ENCODE results near the gene ABHD17C. TPM values are rescaled to one million over a fixed set of nuclear protein-coding genes. Genes with fewer than 3 reads are reported as not detected.

ABHD17C gene
- total RNA-seq, 1 experiment from 2014 or later: 11.9 TPM

- no TSS peak for BruUV-seq (replicated peaks)
- H3K27me3 Mint-ChIP-seq (ENCODE audit: insufficient read depth, unreplicated experiment): no peaks in the 10 kb centered on the region
- CTCF ChIA-PET: interaction anchor here (0.5 to 6.9 kb wide), 77 partner anchors 11 to 920 kb away, joined by 3 to 260 read pairs (median 4); no protein-coding TSS in a partner anchor
- peak; percentile 77 for DNase-seq (ENCODE audit: unreplicated experiment)
- peak within 1 kb of the TSS; percentile 81 for H3K4me3 Mint-ChIP-seq (ENCODE audit: unreplicated experiment)
- TF ChIP-seq CTCF (IDR thresholded peaks at IDR 0.05; ENCODE audit: unreplicated experiment): peak; percentile 91
- H3K4me1 Mint-ChIP-seq (ENCODE audit: insufficient read depth, unreplicated experiment): peaks cover 20% of the 10 kb centered on the region
- H3K36me3 Mint-ChIP-seq (ENCODE audit: insufficient read depth, unreplicated experiment): no peaks in the 10 kb centered on the region
- no peak within 1 kb of the TSS for H3K27ac Mint-ChIP-seq (ENCODE audit: low read depth, unreplicated experiment)
- H3K9me3 Mint-ChIP-seq (ENCODE audit: unreplicated experiment): no peaks in the 10 kb centered on the region
- POLR2A ChIA-PET: interaction anchor here (0.6 to 2.2 kb wide), 12 partner anchors 9 to 322 kb away, joined by 3 to 15 read pairs (median 3); partner anchors contain the start of gene ABHD17C
- intact Hi-C loops (cut with micrococcal nuclease): loop anchor here (1.0 to 2.0 kb wide), 5 partner anchors 119 to 488 kb away; no protein-coding TSS in a partner anchor
Observed at GRCh38 chr15:80778964-80779657, 84.0 kb downstream of the ABHD17C start, which contains the start of gene CEMIP. Gene CEMIP (plus strand): TSS chr15:80779370. CDS start chr15:80873880, 94,510 bp downstream.

- no TSS peak for BruUV-seq (replicated peaks)
- POLR2A ChIA-PET: interaction anchor here (0.5 to 2.2 kb wide), 12 partner anchors 9 to 323 kb away, joined by 3 to 15 read pairs (median 3); no protein-coding TSS in a partner anchor
- peaks cover 20% of the 10 kb centered on the region for H3K4me1 Mint-ChIP-seq (ENCODE audit: insufficient read depth, unreplicated experiment)
Observed at GRCh38 chr15:80779658-80780415, 84.7 kb downstream of the ABHD17C start.

GRCh38 chr15:80780416-80781221, 85.5 kb downstream of the ABHD17C start:
- Mint-ChIP-seq H3K9me3 (ENCODE audit: unreplicated experiment) (no peaks in the 10 kb centered on the region), H3K36me3 (ENCODE audit: insufficient read depth, unreplicated experiment) (no peaks in the 10 kb centered on the region), H3K4me1 (ENCODE audit: insufficient read depth, unreplicated experiment) (peaks cover 20% of the 10 kb centered on the region), H3K4me3 (ENCODE audit: unreplicated experiment) (peak overlapping the region; percentile 81), H3K27me3 (ENCODE audit: insufficient read depth, unreplicated experiment) (no peaks in the 10 kb centered on the region), H3K27ac (ENCODE audit: low read depth, unreplicated experiment) (no peak overlapping the region)
- intact Hi-C loops (cut with micrococcal nuclease): loop anchor here (10.0 kb wide), 1 partner anchor 64 kb away; no protein-coding TSS in a partner anchor
- ChIA-PET CTCF (interaction anchor here (0.6 to 6.9 kb wide), 24 partner anchors 11 to 486 kb away, joined by 3 to 260 read pairs (median 8); no protein-coding TSS in a partner anchor), POLR2A (interaction anchor here (0.5 to 2.2 kb wide), 7 partner anchors 8 to 213 kb away, joined by 3 to 15 read pairs (median 5); no protein-coding TSS in a partner anchor)
- BruUV-seq (replicated peaks): no TSS peak
- no peak for TF ChIP-seq CTCF (IDR thresholded peaks at IDR 0.05; ENCODE audit: unreplicated experiment)
- peak; percentile 8 for DNase-seq (ENCODE audit: unreplicated experiment)

More at GRCh38 chr15:80779658-80780415, 84.7 kb downstream of the ABHD17C start:
- H3K27ac Mint-ChIP-seq (ENCODE audit: low read depth, unreplicated experiment): no peak overlapping the region
- no peak for TF ChIP-seq CTCF (IDR thresholded peaks at IDR 0.05; ENCODE audit: unreplicated experiment)
- H3K9me3 Mint-ChIP-seq (ENCODE audit: unreplicated experiment): no peaks in the 10 kb centered on the region
- peak overlapping the region; percentile 81 for H3K4me3 Mint-ChIP-seq (ENCODE audit: unreplicated experiment)
- intact Hi-C loops (cut with micrococcal nuclease): loop anchor here (1.0 to 10.0 kb wide), 6 partner anchors 65 to 487 kb away; no protein-coding TSS in a partner anchor
- peak; percentile 63 for DNase-seq (ENCODE audit: unreplicated experiment)
- H3K36me3 Mint-ChIP-seq (ENCODE audit: insufficient read depth, unreplicated experiment): no peaks in the 10 kb centered on the region
- CTCF ChIA-PET: interaction anchor here (0.5 to 6.9 kb wide), 78 partner anchors 12 to 921 kb away, joined by 3 to 260 read pairs (median 4); no protein-coding TSS in a partner anchor
- no peaks in the 10 kb centered on the region for H3K27me3 Mint-ChIP-seq (ENCODE audit: insufficient read depth, unreplicated experiment)

All from MCF 10A (cell line).